Smooth muscle cell (in vitro differentiated cells): ENCODE results near the gene DDX5. TPM values are rescaled to one million over a fixed set of nuclear protein-coding genes. Genes with fewer than 3 reads are reported as not detected.
A peak's percentile ranks its signal among the peaks of the same experiment; 100 is the strongest.

Experiments
- DNase-seq: peaks from one replicate; lab custom pipeline; 2025; ENCODE audit not compliant: unreplicated experiment; lab: John Stamatoyannopoulos, UW
- H2AFZ ChIP-seq: fragments of 200-600 bp; sonication (generic); 2 replicates; pipeline ENCODE4 v1.6.0; 2016; ENCODE audit warnings: antibody characterized with exemption, low read depth, mild to moderate bottlenecking
- H3F3A ChIP-seq: fragments of 200-600 bp; sonication (generic); 2 replicates; pipeline ENCODE4 v1.6.0; 2017; ENCODE audit warnings: antibody characterized with exemption, low read depth
- H3K27ac ChIP-seq: fragments of 200-600 bp; sonication (generic); 2 replicates; pipeline ENCODE4 v1.5.1; 2016; ENCODE audit warnings: low read depth, mild to moderate bottlenecking
- H3K27me3 ChIP-seq: fragments of 200-600 bp; sonication (generic); 2 replicates; pipeline ENCODE4 v1.6.1; 2016; ENCODE audit warnings: low read depth, mild to moderate bottlenecking
- H3K36me3 ChIP-seq: fragments of 200-600 bp; sonication (generic); 2 replicates; pipeline ENCODE4 v1.5.1; 2016; ENCODE audit warnings: low read depth
- H3K4me1 ChIP-seq: fragments of 200-600 bp; sonication (generic); 2 replicates; pipeline ENCODE4 v1.5.1; 2016; ENCODE audit warnings: low read depth
- H3K4me2 ChIP-seq: fragments of 200-600 bp; sonication (generic); 2 replicates; pipeline ENCODE4 v1.6.0; 2016; ENCODE audit warnings: mild to moderate bottlenecking
- H3K4me3 ChIP-seq: fragments of 200-600 bp; sonication (generic); 2 replicates; pipeline ENCODE4 v1.5.1; 2016; ENCODE audit warnings: mild to moderate bottlenecking
- H3K79me2 ChIP-seq: fragments of 200-600 bp; sonication (generic); 2 replicates; pipeline ENCODE4 v1.6.0; 2016; ENCODE audit warnings: low read depth, mild to moderate bottlenecking
- H3K9ac ChIP-seq: fragments of 200-600 bp; sonication (generic); 2 replicates; pipeline ENCODE4 v1.6.0; 2016; ENCODE audit warnings: low read depth
- H3K9me3 ChIP-seq: fragments of 200-600 bp; sonication (generic); replicated peaks from 2 replicates; pipeline ENCODE4 v1.5.1; 2016; ENCODE audit warnings: low read depth
- H4K20me1 ChIP-seq: fragments of 200-600 bp; sonication (generic); 2 replicates; pipeline ENCODE4 v1.6.0; 2016; ENCODE audit warnings: low read depth
- CTCF ChIP-seq: fragments of 200-600 bp; sonication (generic); IDR thresholded peaks from 2 replicates; pipeline ENCODE4 v1.5.1; 2017; ENCODE audit warnings: borderline replicate concordance, mild to moderate bottlenecking, antibody characterized with exemption; ENCODE audit not compliant: insufficient read depth, poor library complexity, severe bottlenecking
- WGBS: methylation state at CpG from one replicate; pipeline ENCODE4 v1.1.7; 2016; ENCODE audit warnings: low lambda C conversion rate; 5-methylcytosine and 5-hydroxymethylcytosine counted together
- polyA plus RNA-seq: library from polyadenylated mRNA; unstranded; fragments of >200 nt; fragmentation: Nextera tagmentation; extraction: Ambion mirVana; gene quantifications from 2 replicates; pipeline ENCODE4 v1.2.1, GENCODE V29; 2016
- total RNA-seq: library from RNA; depleted of rRNA; stranded (reverse); fragments of >200 nt; gene quantifications from 2 replicates; pipeline ENCODE4 v1.2.3, GENCODE V29; 2014

The DDX5 gene
- total and polyA plus RNA-seq, 2 experiments from 2014 or later, result 446 to 679 TPM

GRCh38 chr17:64534187-64534586 is 28.1 kb upstream of the DDX5 start:
- no peak overlapping the region for H3K4me2 ChIP-seq
- no peaks in the 10 kb centered on the region for H3K9me3 ChIP-seq
- no peaks in the 10 kb centered on the region for H3K79me2 ChIP-seq
- H3K9ac ChIP-seq, result no peak overlapping the region
- H4K20me1 ChIP-seq, result peaks cover 4% of the 10 kb centered on the region
- 93% methylated on average over 3 of the region's 3 CpGs for whole genome bisulfite sequencing
- H2AFZ ChIP-seq, result no peak overlapping the region
- H3K36me3 ChIP-seq, result peaks cover 11% of the 10 kb centered on the region
- peaks cover 27% of the 10 kb centered on the region for H3F3A ChIP-seq
- no peak for DNase-seq
- no peak for TF ChIP-seq CTCF
- H3K27me3 ChIP-seq, result no peaks in the 10 kb centered on the region
- no peak overlapping the region for H3K4me3 ChIP-seq
- peak overlapping the region; percentile 18 for H3K27ac ChIP-seq
- no peaks in the 10 kb centered on the region for H3K4me1 ChIP-seq

- Histone ChIP-seq H3K27me3 (no peaks in the 10 kb centered on the region), H3K4me2 (no peak overlapping the region), H4K20me1 (peaks cover 7% of the 10 kb centered on the region), H3K36me3 (peaks cover 15% of the 10 kb centered on the region), H3F3A (peaks cover 27% of the 10 kb centered on the region), H2AFZ (no peak overlapping the region), H3K27ac (peak overlapping the region; percentile 18), H3K9ac (no peak overlapping the region), H3K4me1 (no peaks in the 10 kb centered on the region), H3K4me3 (no peak overlapping the region), H3K9me3 (no peaks in the 10 kb centered on the region), H3K79me2 (no peaks in the 10 kb centered on the region)
- no peak for TF ChIP-seq CTCF
- DNase-seq, result no peak
- 94% methylated on average over 2 of the region's 2 CpGs for WGBS
Observed at GRCh38 chr17:64533784-64534183, 27.7 kb upstream of the DDX5 start.

GRCh38 chr17:64532409-64532808 is 26.3 kb upstream of the DDX5 start:
- WGBS, result 96% methylated on average over 5 of the region's 5 CpGs
- Histone ChIP-seq H3K79me2 (no peaks in the 10 kb centered on the region), H3K4me2 (no peak overlapping the region), H3K9me3 (no peaks in the 10 kb centered on the region), H3K36me3 (peaks cover 22% of the 10 kb centered on the region), H3K4me1 (no peaks in the 10 kb centered on the region), H3K27ac (peak overlapping the region; percentile 27), H3K27me3 (no peaks in the 10 kb centered on the region), H3K9ac (no peak overlapping the region), H2AFZ (no peak overlapping the region), H3F3A (peaks cover 33% of the 10 kb centered on the region), H3K4me3 (no peak overlapping the region), H4K20me1 (peaks cover 7% of the 10 kb centered on the region)
- no peak for TF ChIP-seq CTCF
- DNase-seq, result no peak

GRCh38 chr17:64531955-64532371 is 25.9 kb upstream of the DDX5 start:
- H3K27me3 ChIP-seq, result no peaks in the 10 kb centered on the region
- WGBS, result 92% methylated on average over 5 of the region's 5 CpGs
- H3K79me2 ChIP-seq, result no peaks in the 10 kb centered on the region
- DNase-seq, result no peak
- H3K4me2 ChIP-seq, result no peak overlapping the region
- H2AFZ ChIP-seq, result no peak overlapping the region
- no peak overlapping the region for H3K4me3 ChIP-seq
- peaks cover 37% of the 10 kb centered on the region for H3F3A ChIP-seq
- no peak overlapping the region for H3K9ac ChIP-seq
- peaks cover 7% of the 10 kb centered on the region for H4K20me1 ChIP-seq
- TF ChIP-seq CTCF, result no peak
- H3K9me3 ChIP-seq, result no peaks in the 10 kb centered on the region
- H3K27ac ChIP-seq, result peak overlapping the region; percentile 17
- no peaks in the 10 kb centered on the region for H3K4me1 ChIP-seq
- peaks cover 24% of the 10 kb centered on the region for H3K36me3 ChIP-seq
